Kidney epithelial cell (primary cell): ENCODE data around the gene CTU1. TPM values are rescaled to one million over a fixed set of nuclear protein-coding genes. Genes with fewer than 3 reads are reported as not detected.

ENCODE experiments used
- DNase-seq: peaks from one replicate; pipeline ENCODE4 v3.0.0-alpha.2; 2010; ENCODE audit warnings: low read depth
- H3K27me3 ChIP-seq: 2 replicates; pipeline ENCODE4 v1.6.0; 2011; ENCODE audit warnings: low read length; ENCODE audit not compliant: control insufficient read depth, insufficient read depth
- H3K36me3 ChIP-seq: 2 replicates; pipeline ENCODE4 v1.5.1; 2011; ENCODE audit warnings: low read length; ENCODE audit not compliant: control insufficient read depth, insufficient read depth
- H3K4me3 ChIP-seq: 2 replicates; pipeline ENCODE4 v1.5.1; 2011; ENCODE audit warnings: low read depth, mild to moderate bottlenecking, control low read depth, low read length
- CTCF ChIP-seq: IDR thresholded peaks from 2 replicates; pipeline ENCODE4 v1.5.1; 2011; ENCODE audit warnings: mild to moderate bottlenecking, moderate library complexity, low read length, control low read depth, inconsistent platforms; ENCODE audit not compliant: insufficient read depth, poor library complexity, severe bottlenecking
- total RNA-seq: library from RNA; depleted of rRNA; stranded (reverse); fragments of >200 nt; gene quantifications from 2 replicates; pipeline ENCODE4 v1.2.3, GENCODE V29; 2015

Gene CTU1
- total RNA-seq, 1 donor from 2014 or later, result 23.6 TPM

DNA sequence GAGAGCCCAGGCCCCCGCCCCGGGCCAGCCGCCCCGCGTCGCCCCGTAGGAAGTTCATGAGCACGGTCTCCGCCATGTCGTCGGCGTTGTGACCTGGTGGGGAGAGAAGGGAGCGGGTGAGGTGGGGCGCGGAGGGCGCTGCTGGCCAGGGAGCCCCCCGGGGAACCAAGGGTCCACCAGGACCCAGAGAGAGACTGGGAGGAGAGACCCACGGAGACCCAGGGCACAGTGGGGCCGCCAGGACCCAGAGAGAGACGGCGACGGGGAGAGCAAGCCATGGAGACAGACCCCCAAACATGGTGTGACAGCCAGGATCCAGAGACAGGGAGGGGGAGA, 9.2 kb downstream of the CTU1 start:
- no peak for TF ChIP-seq CTCF
- H3K27me3 ChIP-seq, result no peaks in the 10 kb centered on the region
- no peak for DNase-seq
- H3K36me3 ChIP-seq, result peaks cover 2% of the 10 kb centered on the region
- no peak overlapping the region for H3K4me3 ChIP-seq

DNA sequence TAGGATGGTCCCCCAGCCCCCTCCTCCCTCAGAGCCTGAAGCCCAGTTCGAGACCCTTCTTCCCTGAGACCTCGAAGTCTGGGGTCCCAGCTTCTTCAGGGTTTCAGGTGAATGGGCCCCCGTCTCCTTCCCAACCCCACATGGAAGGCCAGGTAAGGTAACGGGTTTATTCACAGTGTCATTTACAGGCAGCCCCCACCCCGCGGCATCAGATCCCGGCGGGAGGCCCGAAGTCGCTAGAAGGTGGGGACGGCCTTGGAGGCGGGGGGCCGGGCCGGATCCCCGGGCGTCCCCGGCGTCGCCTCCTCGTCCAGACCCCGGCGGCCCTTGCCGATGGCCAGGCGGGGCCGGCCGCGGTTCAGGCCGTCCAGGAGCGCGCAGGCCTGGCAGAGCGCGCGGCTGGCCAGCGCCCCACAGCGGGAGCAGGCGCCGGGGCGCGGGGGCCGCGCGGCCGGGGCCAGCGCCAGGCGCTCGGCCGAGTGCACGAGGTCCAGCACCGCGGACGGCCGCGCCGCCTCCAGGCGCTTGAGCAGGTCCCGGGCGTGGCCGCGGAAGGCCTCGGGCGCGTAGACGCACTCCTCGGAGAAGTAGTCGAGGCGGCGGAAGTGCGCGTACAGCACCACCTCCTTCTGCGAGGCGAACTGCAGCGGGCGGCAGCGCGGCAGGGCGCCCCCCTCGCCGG, 9.7 kb downstream of the CTU1 start:
- no peaks in the 10 kb centered on the region for H3K27me3 ChIP-seq
- no peak for TF ChIP-seq CTCF
- no peak overlapping the region for H3K4me3 ChIP-seq
- H3K36me3 ChIP-seq, result peaks cover 2% of the 10 kb centered on the region
- DNase-seq, result no peak

DNA sequence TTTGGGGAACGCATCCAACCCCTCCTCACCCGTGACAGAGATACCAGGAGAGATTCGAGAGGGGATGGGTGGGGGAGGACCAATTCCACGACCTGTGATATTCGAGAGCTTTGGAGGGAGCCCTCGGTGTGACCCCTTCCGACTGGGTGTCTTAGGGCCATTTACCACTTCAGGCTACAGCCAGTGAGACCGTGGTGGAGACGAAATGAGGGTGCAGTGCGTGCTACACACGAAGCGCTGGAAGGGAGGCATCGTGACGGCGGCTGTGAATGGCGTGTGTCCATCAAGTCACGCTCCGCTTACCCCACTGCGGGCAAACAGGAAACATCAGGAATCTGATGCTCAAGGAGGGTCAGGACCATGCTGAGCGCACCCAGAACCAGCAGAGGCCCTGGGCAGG, 10.4 kb downstream of the CTU1 start:
- no peak for TF ChIP-seq CTCF
- Histone ChIP-seq H3K36me3 (peaks cover 2% of the 10 kb centered on the region), H3K27me3 (no peaks in the 10 kb centered on the region), H3K4me3 (no peak overlapping the region)
- no peak for DNase-seq

DNA sequence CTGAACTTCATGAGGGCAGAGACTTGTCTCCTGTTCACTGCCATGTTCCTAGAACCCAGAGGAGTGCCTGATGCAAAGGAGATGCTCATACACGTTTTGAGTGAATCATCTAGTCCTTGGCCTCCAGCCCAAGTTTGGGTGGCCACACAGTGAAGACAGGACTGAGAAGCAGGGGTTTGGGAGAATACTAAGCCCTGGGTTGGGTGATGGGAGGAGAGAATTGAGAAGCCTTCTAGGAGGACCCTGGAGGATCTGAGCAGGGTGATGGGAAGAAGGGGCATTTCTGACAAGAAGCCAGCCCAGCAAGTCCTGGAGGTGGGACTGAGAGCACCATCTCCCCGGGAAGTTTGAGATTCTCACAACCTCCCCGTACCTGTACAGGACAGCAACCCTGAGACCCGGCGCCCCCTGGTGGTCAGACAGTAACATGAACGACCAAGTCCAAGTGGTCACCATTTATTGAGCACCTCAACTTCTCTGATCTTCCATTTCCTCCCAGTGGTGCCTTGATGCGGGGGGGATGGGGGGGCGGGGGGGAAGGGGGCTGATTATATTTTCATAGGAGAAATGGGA, 11.0 kb downstream of the CTU1 start:
- Histone ChIP-seq H3K36me3 (peaks cover 2% of the 10 kb centered on the region), H3K4me3 (no peak overlapping the region), H3K27me3 (no peaks in the 10 kb centered on the region)
- peak; percentile 74 for TF ChIP-seq CTCF
- DNase-seq, result no peak

- DNase-seq, result no peak
- Histone ChIP-seq H3K36me3 (peaks cover 2% of the 10 kb centered on the region), H3K4me3 (no peak overlapping the region), H3K27me3 (no peaks in the 10 kb centered on the region)
- peak; percentile 17 for TF ChIP-seq CTCF
These were observed 11.6 kb downstream of the CTU1 start for GRCh38 chr19:51096473-51097165.
